ENCODE data around the gene SFTPB.

SFTPB gene

GRCh38 chr2:85702800-85703199 is 34.8 kb upstream of the SFTPB start:
- DNase-seq (no peak), ATAC-seq (ENCODE audit: insufficient read depth, low read depth) (no peak)
- Histone ChIP-seq H3K4me2 (ENCODE audit: insufficient read depth, low read length) (no peak overlapping the region), H4K20me1 (ENCODE audit: insufficient read depth, low read length) (no peaks in the 10 kb centered on the region), H3K36me3 (ENCODE audit: insufficient read depth, low read length) (no peaks in the 10 kb centered on the region), H3K79me2 (ENCODE audit: insufficient read depth, low read length) (no peaks in the 10 kb centered on the region), H3K4me1 (ENCODE audit: insufficient read depth, low read length) (peaks cover 13% of the 10 kb centered on the region), H3K27me3 (ENCODE audit: insufficient read depth, low read length, poor library complexity) (peaks cover 3% of the 10 kb centered on the region), H2AFZ (ENCODE audit: low read depth, low read length) (no peak overlapping the region), H3K4me3 (ENCODE audit: low read depth in 1 of 2, low read length in 2 of 2) (no peak overlapping the region), H3K9me3 (ENCODE audit: insufficient read depth, low read length, severe bottlenecking) (no peaks in the 10 kb centered on the region), H3K9ac (ENCODE audit: low read depth, low read length) (no peak overlapping the region), H3K27ac (ENCODE audit: low read length) (no peak overlapping the region)
- no peak for TF ChIP-seq EZH2 (IDR thresholded peaks at IDR 0.05; ENCODE audit: borderline replicate concordance, low read depth, low read length, severe bottlenecking)
- TF ChIP-seq CTCF (IDR thresholded peaks at IDR 0.05; ENCODE audit: borderline replicate concordance, extremely low read depth, low read length, poor library complexity, severe bottlenecking), result no peak

- no peak for DNase-seq
- Histone ChIP-seq H3K27me3 (ENCODE audit: insufficient read depth, low read length, poor library complexity) (peaks cover 3% of the 10 kb centered on the region), H2AFZ (ENCODE audit: low read depth, low read length) (no peak overlapping the region), H3K4me2 (ENCODE audit: insufficient read depth, low read length) (no peak overlapping the region), H3K4me3 (ENCODE audit: low read depth in 1 of 2, low read length in 2 of 2) (no peak overlapping the region), H3K4me1 (ENCODE audit: insufficient read depth, low read length) (peaks cover 11% of the 10 kb centered on the region), H3K79me2 (ENCODE audit: insufficient read depth, low read length) (no peaks in the 10 kb centered on the region), H3K36me3 (ENCODE audit: insufficient read depth, low read length) (no peaks in the 10 kb centered on the region), H3K9me3 (ENCODE audit: insufficient read depth, low read length, severe bottlenecking) (no peaks in the 10 kb centered on the region), H3K27ac (ENCODE audit: low read length) (no peak overlapping the region), H4K20me1 (ENCODE audit: insufficient read depth, low read length) (no peaks in the 10 kb centered on the region), H3K9ac (ENCODE audit: low read depth, low read length) (no peak overlapping the region)
- TF ChIP-seq EZH2 (IDR thresholded peaks at IDR 0.05; ENCODE audit: borderline replicate concordance, low read depth, low read length, severe bottlenecking), result no peak
- TF ChIP-seq CTCF (IDR thresholded peaks at IDR 0.05; ENCODE audit: borderline replicate concordance, extremely low read depth, low read length, poor library complexity, severe bottlenecking), result no peak
- ATAC-seq (ENCODE audit: insufficient read depth, low read depth), result no peak
Measured at GRCh38 chr2:85702172-85702571, 34.2 kb upstream of the SFTPB start.

GRCh38 chr2:85699325-85699724 is 31.3 kb upstream of the SFTPB start:
- Histone ChIP-seq H2AFZ (ENCODE audit: low read depth, low read length) (no peak overlapping the region), H3K36me3 (ENCODE audit: insufficient read depth, low read length) (no peaks in the 10 kb centered on the region), H4K20me1 (ENCODE audit: insufficient read depth, low read length) (no peaks in the 10 kb centered on the region), H3K27me3 (ENCODE audit: insufficient read depth, low read length, poor library complexity) (peaks cover 3% of the 10 kb centered on the region), H3K9ac (ENCODE audit: low read depth, low read length) (no peak overlapping the region), H3K4me2 (ENCODE audit: insufficient read depth, low read length) (no peak overlapping the region), H3K4me3 (ENCODE audit: low read depth in 1 of 2, low read length in 2 of 2) (no peak overlapping the region), H3K79me2 (ENCODE audit: insufficient read depth, low read length) (no peaks in the 10 kb centered on the region), H3K27ac (ENCODE audit: low read length) (no peak overlapping the region), H3K9me3 (ENCODE audit: insufficient read depth, low read length, severe bottlenecking) (no peaks in the 10 kb centered on the region), H3K4me1 (ENCODE audit: insufficient read depth, low read length) (peaks cover 6% of the 10 kb centered on the region; the same call in 1 of the 2 replicates)
- TF ChIP-seq CTCF (IDR thresholded peaks at IDR 0.05; ENCODE audit: borderline replicate concordance, extremely low read depth, low read length, poor library complexity, severe bottlenecking), result no peak
- ATAC-seq (ENCODE audit: insufficient read depth, low read depth) (no peak), DNase-seq (no peak)

- Histone ChIP-seq H4K20me1 (ENCODE audit: insufficient read depth, low read length) (no peaks in the 10 kb centered on the region), H3K9ac (ENCODE audit: low read depth, low read length) (no peak overlapping the region), H3K4me1 (ENCODE audit: insufficient read depth, low read length) (peaks cover 6% of the 10 kb centered on the region; the same call in 1 of the 2 replicates), H3K27me3 (ENCODE audit: insufficient read depth, low read length, poor library complexity) (peaks cover 3% of the 10 kb centered on the region), H3K36me3 (ENCODE audit: insufficient read depth, low read length) (no peaks in the 10 kb centered on the region), H3K4me3 (ENCODE audit: low read depth in 1 of 2, low read length in 2 of 2) (no peak overlapping the region), H3K79me2 (ENCODE audit: insufficient read depth, low read length) (no peaks in the 10 kb centered on the region), H3K4me2 (ENCODE audit: insufficient read depth, low read length) (no peak overlapping the region), H3K27ac (ENCODE audit: low read length) (no peak overlapping the region), H2AFZ (ENCODE audit: low read depth, low read length) (no peak overlapping the region), H3K9me3 (ENCODE audit: insufficient read depth, low read length, severe bottlenecking) (no peaks in the 10 kb centered on the region)
- DNase-seq (no peak), ATAC-seq (ENCODE audit: insufficient read depth, low read depth) (no peak)
- no peak for TF ChIP-seq EZH2 (IDR thresholded peaks at IDR 0.05; ENCODE audit: borderline replicate concordance, low read depth, low read length, severe bottlenecking)
- TF ChIP-seq CTCF (IDR thresholded peaks at IDR 0.05; ENCODE audit: borderline replicate concordance, extremely low read depth, low read length, poor library complexity, severe bottlenecking), result no peak
Measured at GRCh38 chr2:85698880-85699254, 30.9 kb upstream of the SFTPB start.

Data from DND-41 (cell line).